ENCODE measurements around the gene VWA5B1.
A peak's percentile ranks its signal among the peaks of the same experiment; 100 is the strongest.

Gene VWA5B1

DNA sequence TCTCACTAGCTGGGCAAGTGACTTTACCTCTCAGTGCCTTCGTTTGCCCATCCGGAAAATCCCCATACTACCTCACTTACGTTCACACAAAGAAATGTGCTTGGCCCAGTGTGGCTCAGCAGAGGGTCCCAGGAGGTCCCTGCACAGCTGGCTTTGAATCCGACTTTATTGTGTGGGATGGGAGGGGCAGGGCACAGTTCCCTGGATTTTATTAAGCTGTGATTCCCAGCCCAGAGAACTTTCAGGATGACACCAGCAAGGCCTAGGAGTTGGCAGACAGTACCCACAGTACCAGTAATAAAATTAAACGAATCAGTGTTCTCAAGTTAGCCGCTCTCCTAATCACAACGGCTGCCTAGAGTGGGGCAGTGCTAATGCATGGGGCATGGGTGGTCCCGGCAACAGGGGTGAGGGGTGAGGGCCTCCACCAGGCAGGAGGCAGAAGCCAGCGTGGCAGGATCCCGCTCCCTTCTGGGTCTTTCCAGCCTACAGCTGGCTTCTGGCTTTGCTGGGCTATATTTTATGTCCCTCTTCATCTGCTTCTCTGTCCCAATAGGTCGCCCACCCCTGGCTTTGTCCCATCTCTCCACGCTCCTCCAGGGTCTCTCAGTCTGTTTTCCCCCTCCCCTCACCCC, 74.9 kb downstream of the VWA5B1 start:
- TF ChIP-seq, protein P1, sequence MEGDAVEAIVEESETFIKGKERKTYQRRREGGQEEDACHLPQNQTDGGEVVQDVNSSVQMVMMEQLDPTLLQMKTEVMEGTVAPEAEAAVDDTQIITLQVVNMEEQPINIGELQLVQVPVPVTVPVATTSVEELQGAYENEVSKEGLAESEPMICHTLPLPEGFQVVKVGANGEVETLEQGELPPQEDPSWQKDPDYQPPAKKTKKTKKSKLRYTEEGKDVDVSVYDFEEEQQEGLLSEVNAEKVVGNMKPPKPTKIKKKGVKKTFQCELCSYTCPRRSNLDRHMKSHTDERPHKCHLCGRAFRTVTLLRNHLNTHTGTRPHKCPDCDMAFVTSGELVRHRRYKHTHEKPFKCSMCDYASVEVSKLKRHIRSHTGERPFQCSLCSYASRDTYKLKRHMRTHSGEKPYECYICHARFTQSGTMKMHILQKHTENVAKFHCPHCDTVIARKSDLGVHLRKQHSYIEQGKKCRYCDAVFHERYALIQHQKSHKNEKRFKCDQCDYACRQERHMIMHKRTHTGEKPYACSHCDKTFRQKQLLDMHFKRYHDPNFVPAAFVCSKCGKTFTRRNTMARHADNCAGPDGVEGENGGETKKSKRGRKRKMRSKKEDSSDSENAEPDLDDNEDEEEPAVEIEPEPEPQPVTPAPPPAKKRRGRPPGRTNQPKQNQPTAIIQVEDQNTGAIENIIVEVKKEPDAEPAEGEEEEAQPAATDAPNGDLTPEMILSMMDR (IDR thresholded peaks at IDR 0.05; ENCODE audit: low read length, missing control alignments) = no peak
- DNase-seq (ENCODE audit: low read depth) = no peak
- H3K4me3 ChIP-seq (replicated peaks; ENCODE audit: low read depth, low read length) = no peak overlapping the region

DNA sequence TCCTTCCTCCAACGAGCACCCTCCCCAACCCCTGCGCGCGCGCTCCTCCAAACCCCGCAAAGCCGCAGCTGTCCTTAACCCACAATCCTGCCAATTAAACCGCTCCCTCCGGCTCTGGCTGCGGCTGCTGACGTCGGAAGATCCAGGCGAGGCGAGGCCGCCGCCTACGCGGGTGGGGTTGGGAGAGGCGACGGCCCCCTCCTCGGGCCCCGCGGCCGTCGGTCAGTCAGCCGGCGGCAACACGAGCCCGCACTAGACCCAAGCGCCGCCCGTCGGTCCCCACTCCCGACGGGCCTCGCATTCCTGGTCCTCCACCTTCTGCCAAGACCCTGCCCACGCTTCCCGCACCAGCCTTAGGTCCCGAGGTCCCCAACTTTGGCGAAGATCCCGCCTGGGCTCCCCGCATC, 75.4 kb downstream of the VWA5B1 start:
- TF ChIP-seq, protein P1 (IDR thresholded peaks at IDR 0.05; ENCODE audit: low read length, missing control alignments) = no peak
- H3K4me3 ChIP-seq (replicated peaks; ENCODE audit: low read depth, low read length) = no peak overlapping the region
- DNase-seq (ENCODE audit: low read depth) = no peak

DNA sequence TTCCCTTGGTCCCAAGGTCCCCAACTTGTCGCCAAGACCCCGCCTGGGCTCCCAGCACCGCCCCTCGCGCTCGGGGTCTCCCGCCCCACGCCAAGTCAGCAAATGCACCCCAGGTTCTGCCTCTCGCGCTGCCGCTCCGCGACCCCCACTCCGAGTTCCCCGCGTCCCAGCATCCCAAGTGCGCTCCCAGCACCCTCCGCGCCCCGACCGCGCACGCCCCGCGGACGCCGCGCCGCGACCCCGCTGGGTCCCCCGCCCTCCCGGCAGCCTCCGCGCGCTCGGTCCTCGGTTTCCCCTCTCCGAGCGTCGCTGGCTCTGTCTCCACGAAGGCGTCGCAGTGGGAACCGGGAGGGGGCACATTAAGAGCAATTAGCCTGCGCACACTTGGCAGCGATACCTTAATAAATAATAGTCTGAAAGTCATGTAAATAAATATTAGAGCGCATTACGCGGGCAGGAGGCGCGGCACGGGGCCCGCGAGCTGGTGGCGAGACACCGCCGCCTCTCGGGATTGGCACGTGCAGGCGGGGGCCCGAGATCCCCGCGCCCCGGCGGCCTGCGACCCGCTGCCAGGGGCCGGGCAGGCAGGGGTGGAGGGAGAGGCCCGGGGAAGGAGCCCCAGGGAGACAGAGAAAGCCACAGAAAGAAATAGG, 75.9 kb downstream of the VWA5B1 start:
- no peak overlapping the region for H3K4me3 ChIP-seq (replicated peaks; ENCODE audit: low read depth, low read length)
- TF ChIP-seq, protein P1 (IDR thresholded peaks at IDR 0.05; ENCODE audit: low read length, missing control alignments) = no peak
- no peak for DNase-seq (ENCODE audit: low read depth)

DNA sequence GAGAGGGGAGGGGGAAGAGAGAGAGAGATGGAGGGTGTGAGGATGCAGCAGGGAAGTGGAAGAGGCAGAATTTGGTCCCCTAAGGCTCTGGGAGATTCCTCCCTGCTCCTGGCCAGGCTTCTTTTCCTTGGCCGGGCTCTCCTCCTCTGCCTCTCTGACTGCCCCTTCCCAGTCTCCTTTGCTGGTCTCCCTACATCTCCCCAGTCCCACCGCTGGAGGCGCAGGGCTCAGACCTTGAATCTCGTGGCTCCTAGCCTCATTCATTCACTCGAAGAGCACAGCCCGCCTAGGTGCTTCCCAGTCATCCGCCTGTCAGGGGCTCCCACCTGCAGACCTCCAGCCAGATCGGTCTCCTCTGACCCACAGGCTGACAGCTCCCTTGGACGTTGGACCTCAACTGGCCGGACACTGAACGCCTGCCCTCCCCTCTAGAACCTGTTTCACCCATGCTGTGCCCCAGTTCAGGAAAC, 76.5 kb downstream of the VWA5B1 start:
- DNase-seq (ENCODE audit: low read depth) = peak; percentile 40
- no peak overlapping the region for H3K4me3 ChIP-seq (replicated peaks; ENCODE audit: low read depth, low read length)
- TF ChIP-seq, protein P1 (IDR thresholded peaks at IDR 0.05; ENCODE audit: low read length, missing control alignments) = peak; percentile 65

DNA sequence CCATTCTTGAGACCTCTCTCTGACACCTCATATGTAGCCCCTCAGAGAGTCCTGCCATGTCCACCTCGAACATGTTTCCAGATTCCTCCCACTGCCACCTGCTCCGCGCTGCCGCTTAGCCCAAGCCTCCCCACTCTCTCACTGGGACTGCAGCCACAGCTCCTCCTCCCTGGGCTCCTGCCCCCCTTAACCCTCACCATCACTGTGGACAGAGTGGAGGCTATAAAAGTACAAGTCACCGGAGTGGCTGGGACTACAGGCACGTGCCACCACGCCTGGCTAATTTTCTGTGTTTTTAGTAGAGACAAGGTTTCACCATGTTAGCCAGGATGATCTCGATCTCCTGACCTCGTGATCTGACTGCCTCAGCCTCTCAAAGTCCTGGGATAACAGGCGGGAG, 77.0 kb downstream of the VWA5B1 start:
- no peak for DNase-seq (ENCODE audit: low read depth)
- no peak overlapping the region for H3K4me3 ChIP-seq (replicated peaks; ENCODE audit: low read depth, low read length)
- TF ChIP-seq, protein P1 (IDR thresholded peaks at IDR 0.05; ENCODE audit: low read length, missing control alignments) = no peak

DNA sequence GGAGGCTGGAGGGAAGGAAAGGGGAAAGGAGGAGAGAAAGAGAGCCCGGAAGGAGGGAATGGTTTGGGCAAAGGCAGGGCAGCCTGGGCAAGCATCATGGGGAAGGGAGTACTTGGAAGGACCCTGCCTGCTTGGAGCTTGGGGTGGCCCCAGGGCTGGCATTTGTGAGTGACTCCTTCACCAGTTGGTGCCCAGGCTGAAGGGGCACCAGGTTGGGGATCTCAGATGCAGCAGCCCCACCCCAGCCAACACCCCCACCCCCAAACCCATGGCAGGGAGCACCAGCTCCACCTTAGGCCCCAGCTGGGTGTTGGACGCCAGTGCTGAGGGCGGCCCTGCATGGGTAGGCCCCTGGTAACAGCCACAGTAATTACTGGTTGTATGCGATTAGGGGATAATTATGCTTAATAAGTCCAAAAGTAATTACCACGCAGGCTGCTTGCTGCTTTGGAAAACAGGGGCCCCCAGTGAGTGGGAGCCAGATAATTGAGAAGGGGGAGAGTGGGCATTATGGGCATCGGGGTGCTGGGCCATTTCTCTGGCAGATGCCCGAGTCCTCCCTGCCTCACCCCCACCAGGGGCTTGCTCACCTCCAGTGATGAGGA, 78.3 kb downstream of the VWA5B1 start:
- TF ChIP-seq, protein P1 (IDR thresholded peaks at IDR 0.05; ENCODE audit: low read length, missing control alignments) = no peak
- H3K4me3 ChIP-seq (replicated peaks; ENCODE audit: low read depth, low read length) = no peak overlapping the region
- DNase-seq (ENCODE audit: low read depth) = no peak
